CD4-positive, alpha-beta T cell treated with Interferon gamma for 1 hour (primary cell): ENCODE measurements around the gene GRIA2.

ENCODE experiments used
- DNase-seq: peaks from one replicate; pipeline ENCODE4 v3.0.0-alpha.2; 2020

The GRIA2 gene

DNA sequence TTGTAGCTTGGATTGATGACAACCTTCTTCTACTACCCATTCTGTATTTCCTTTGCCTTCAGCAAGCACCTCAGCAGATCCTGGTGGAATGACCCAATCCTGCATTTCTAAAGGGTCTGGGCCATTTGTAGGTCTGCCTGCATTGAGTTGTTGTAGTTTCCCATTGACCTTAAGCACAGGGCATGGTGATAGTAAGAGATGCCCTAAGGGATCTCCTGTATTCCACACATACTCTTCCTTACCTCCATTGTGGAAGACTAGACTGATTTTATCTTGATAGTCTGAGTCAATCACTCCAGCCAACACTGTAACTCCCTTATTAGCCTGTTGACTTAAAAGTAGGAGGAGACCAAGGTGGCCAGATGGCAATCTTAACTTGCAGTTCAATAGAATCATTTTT, 184.5 kb downstream of the GRIA2 start:
- DNase-seq: no peak
